Islet of Langerhans (tissue), 1 donor: ENCODE data around the gene FAM20C.
A peak's percentile ranks its signal among the peaks of the same experiment; 100 is the strongest.
"Not testable (repeated sequence)": the region's sequence is repeated elsewhere in the genome, so short reads cannot be mapped to it uniquely, and the experiment has no call there.

Experiments used
- FAIRE-seq: peaks from one replicate; lab custom pipeline; 2011; peaks lifted over from hg19 to GRCh38; lab: Jason Lieb, UNC

Gene FAM20C

GRCh38 chr7:192701-193480, 520 bp downstream of the FAM20C start:
- FAIRE-seq = no peak

GRCh38 chr7:193481-194251, 1.3 kb downstream of the FAM20C start:
- FAIRE-seq = no peak

- FAIRE-seq = no peak
These were observed 2.1 kb downstream of the FAM20C start for GRCh38 chr7:194252-195009.

- no peak for FAIRE-seq
These were observed 2.8 kb downstream of the FAM20C start for GRCh38 chr7:195010-195829.

- no peak for FAIRE-seq
These were observed 3.4 kb downstream of the FAM20C start for GRCh38 chr7:195830-196128.

GRCh38 chr7:196283-196682, 3.9 kb downstream of the FAM20C start:
- no peak for FAIRE-seq

GRCh38 chr7:196778-197321, 4.5 kb downstream of the FAM20C start:
- FAIRE-seq = no peak

- FAIRE-seq = no peak
These were observed 5.3 kb downstream of the FAM20C start for GRCh38 chr7:197413-198335.

GRCh38 chr7:199483-200249, 7.3 kb downstream of the FAM20C start:
- peak; percentile 79 for FAIRE-seq

GRCh38 chr7:200290-200689, 7.9 kb downstream of the FAM20C start:
- FAIRE-seq = no peak

GRCh38 chr7:200704-201103, 8.3 kb downstream of the FAM20C start:
- FAIRE-seq = no peak

GRCh38 chr7:204326-204725, 12.0 kb downstream of the FAM20C start:
- no peak for FAIRE-seq

- FAIRE-seq = no peak
These were observed 13.0 kb downstream of the FAM20C start for GRCh38 chr7:205115-206010.

GRCh38 chr7:206351-206750, 14.0 kb downstream of the FAM20C start:
- not testable (repeated sequence) for FAIRE-seq

- FAIRE-seq = no peak
These were observed 15.2 kb downstream of the FAM20C start for GRCh38 chr7:207418-208129.

- FAIRE-seq = no peak
These were observed 15.8 kb downstream of the FAM20C start for GRCh38 chr7:208130-208673.

- no peak for FAIRE-seq
These were observed 16.4 kb downstream of the FAM20C start for GRCh38 chr7:208816-209215.

- no peak for FAIRE-seq
These were observed 17.0 kb downstream of the FAM20C start for GRCh38 chr7:209416-209815.
